SU-DHL-6 (cell line): ENCODE measurements around the gene TBRG4.

Experiments used
- H2AFZ ChIP-seq: fragments of 200-600 bp; sonication (generic); 2 replicates; pipeline ENCODE4 v1.6.1; 2014; ENCODE audit warnings: low read depth, mild to moderate bottlenecking, moderate library complexity, mixed read lengths, antibody characterized with exemption, low read length; ENCODE audit not compliant: severe bottlenecking
- H3F3A ChIP-seq: fragments of 200-600 bp; shearing (Covaris generic); 2 replicates; pipeline ENCODE4 v1.6.0; 2016; ENCODE audit warnings: antibody characterized with exemption, mild to moderate bottlenecking; ENCODE audit not compliant: insufficient read depth
- H3K27ac ChIP-seq: fragments of 200-600 bp; sonication (generic); 2 replicates; pipeline ENCODE4 v1.5.1; 2016; ENCODE audit warnings: low read depth, mild to moderate bottlenecking, low read length, moderate library complexity, mixed read lengths
- H3K27me3 ChIP-seq: fragments of 200-600 bp; sonication (generic), shearing (Covaris generic); 2 replicates; pipeline ENCODE4 v1.6.0; 2014; ENCODE audit warnings: mild to moderate bottlenecking, low read length
- H3K36me3 ChIP-seq: fragments of 200-600 bp; sonication (generic); 2 replicates; pipeline ENCODE4 v1.6.1; 2014; ENCODE audit warnings: mild to moderate bottlenecking, low read length, mixed read lengths
- H3K4me2 ChIP-seq: fragments of 300-600, 200-600 bp; shearing (Covaris generic), sonication (generic); 2 replicates; pipeline ENCODE4 v1.6.0; 2014; ENCODE audit warnings: low read length, low read depth, mild to moderate bottlenecking; ENCODE audit not compliant: poor library complexity, severe bottlenecking
- H3K4me3 ChIP-seq: fragments of 200-600 bp; sonication (generic); 2 replicates; pipeline ENCODE4 v1.5.1; 2014; ENCODE audit warnings: antibody characterized with exemption, low read length, mild to moderate bottlenecking, mixed read lengths; ENCODE audit not compliant: insufficient read depth, poor library complexity, severe bottlenecking
- H3K79me2 ChIP-seq: fragments of 200-600 bp; sonication (generic); 2 replicates; pipeline ENCODE4 v1.6.1; 2014; ENCODE audit warnings: mild to moderate bottlenecking, low read length, moderate library complexity; ENCODE audit not compliant: insufficient read depth
- H3K9ac ChIP-seq: fragments of 200-600 bp; sonication (generic); 2 replicates; pipeline ENCODE4 v1.7.0; 2014; ENCODE audit warnings: mild to moderate bottlenecking, low read length
- H3K9me2 ChIP-seq: fragments of 200-600 bp; sonication (generic); replicated peaks from 2 replicates; pipeline ENCODE4 v1.6.1; 2014; ENCODE audit warnings: low read length; ENCODE audit not compliant: insufficient read depth
- H3K9me3 ChIP-seq: fragments of 200-600 bp; sonication (generic); 2 replicates; pipeline ENCODE4 v1.6.1; 2014; ENCODE audit warnings: low read length, mixed read lengths; ENCODE audit not compliant: insufficient read depth
- H4K20me1 ChIP-seq: fragments of 200-600 bp; sonication (generic); 2 replicates; pipeline ENCODE4 v1.6.1; 2014; ENCODE audit warnings: low read depth, mild to moderate bottlenecking, antibody characterized with exemption, low read length, moderate library complexity, mixed read lengths
- CTCF ChIP-seq: fragments of 200-600 bp; sonication (generic); IDR thresholded peaks from one replicate; pipeline ENCODE4 v1.5.1; 2017; ENCODE audit warnings: antibody characterized with exemption, mild to moderate bottlenecking, low read length, moderate library complexity; ENCODE audit not compliant: insufficient read depth, poor library complexity, severe bottlenecking
- EZH2phosphoT487 ChIP-seq: fragments of 200-600 bp; sonication (generic), shearing (Covaris generic); conservative IDR thresholded peaks from 2 replicates; pipeline ENCODE4 v1.6.1; 2018; ENCODE audit warnings: mild to moderate bottlenecking, antibody characterized with exemption, low read length, moderate library complexity, mixed read lengths

The TBRG4 gene

DNA sequence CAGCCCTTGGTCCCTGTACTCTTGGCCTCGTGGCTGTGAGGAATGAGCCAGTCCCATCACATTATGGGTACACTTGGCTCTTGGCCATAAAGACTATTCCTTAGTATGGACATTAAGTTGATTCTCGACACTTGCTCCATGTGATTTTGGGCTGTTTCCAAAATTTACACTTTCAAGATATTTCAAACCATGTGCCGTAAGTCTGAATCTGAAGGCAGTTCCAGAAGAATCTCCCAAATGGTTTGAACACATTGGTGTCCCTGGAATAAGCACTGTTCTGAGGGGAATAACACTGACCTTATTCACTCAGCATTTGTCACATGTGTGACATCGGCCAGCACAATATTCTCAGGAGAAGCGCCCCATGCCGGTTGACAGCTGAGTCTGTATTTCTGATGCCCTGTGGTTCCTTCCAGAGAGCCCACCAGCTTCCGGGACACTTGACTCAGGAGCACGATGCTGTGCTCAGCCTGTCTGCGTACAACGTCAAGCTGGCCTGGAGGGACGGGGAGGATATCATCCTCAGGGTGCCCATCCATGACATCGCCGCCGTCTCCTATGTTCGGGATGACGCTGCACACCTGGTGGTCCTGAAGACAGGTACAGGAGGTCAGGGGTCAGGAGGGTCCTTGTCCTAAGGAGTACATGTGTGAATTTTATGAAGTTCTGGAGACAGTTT is 47.3 kb downstream of the TBRG4 start:
- Histone ChIP-seq H3K9me2 (no peaks in the 10 kb centered on the region), H3K4me3 (no peak overlapping the region), H2AFZ (no peak overlapping the region), H3K36me3 (peaks cover 19% of the 10 kb centered on the region; the same call in 1 of the 2 replicates), H3K9me3 (no peaks in the 10 kb centered on the region), H3K27ac (no peak overlapping the region), H3K79me2 (peaks cover 67% of the 10 kb centered on the region), H3K9ac (no peak overlapping the region), H3F3A (peaks cover 9% of the 10 kb centered on the region; the same call in 1 of the 2 replicates), H3K27me3 (no peaks in the 10 kb centered on the region), H3K4me2 (no peak overlapping the region), H4K20me1 (peaks cover 16% of the 10 kb centered on the region)
- TF ChIP-seq CTCF, result no peak
- TF ChIP-seq EZH2phosphoT487, result no peak

DNA sequence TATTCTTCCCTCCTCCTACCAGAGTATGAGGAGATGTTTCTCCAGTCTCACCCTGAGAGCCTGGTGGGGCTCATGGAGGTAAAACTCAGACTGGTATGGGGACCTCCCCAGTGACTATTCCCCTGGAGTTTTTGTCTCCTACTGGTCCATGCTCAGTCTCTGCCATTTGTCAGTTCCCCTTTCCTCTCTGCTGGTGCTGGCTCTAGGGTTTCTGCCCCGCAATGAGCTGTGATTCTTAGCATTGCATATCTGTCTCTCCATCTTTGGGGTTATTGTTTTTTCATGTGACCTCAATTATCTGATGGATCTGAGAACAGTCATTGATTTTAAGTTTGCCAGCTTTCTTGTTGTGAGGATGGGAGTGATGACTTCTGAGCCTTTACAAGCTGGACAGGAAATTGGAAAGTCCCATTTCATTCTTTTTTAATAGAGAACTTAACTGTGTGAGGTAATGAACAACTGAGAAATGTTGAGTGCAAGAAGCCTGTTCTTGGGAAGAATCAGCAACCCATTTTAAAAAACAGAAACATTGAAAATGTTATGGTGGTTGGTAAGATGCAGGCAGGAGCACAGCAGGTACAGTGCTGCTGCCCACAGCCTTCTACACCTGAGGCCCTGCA is 49.6 kb downstream of the TBRG4 start:
- no peak overlapping the region for H3K4me2 ChIP-seq
- H3K36me3 ChIP-seq, result peaks cover 19% of the 10 kb centered on the region; the same call in 1 of the 2 replicates
- H3K9ac ChIP-seq, result no peak overlapping the region
- no peaks in the 10 kb centered on the region for H3K9me3 ChIP-seq
- no peak for TF ChIP-seq CTCF
- TF ChIP-seq EZH2phosphoT487, result no peak
- no peak overlapping the region for H3K27ac ChIP-seq
- no peaks in the 10 kb centered on the region for H3K27me3 ChIP-seq
- H3F3A ChIP-seq, result peaks cover 9% of the 10 kb centered on the region; the same call in 1 of the 2 replicates
- H2AFZ ChIP-seq, result no peak overlapping the region
- H3K4me3 ChIP-seq, result no peak overlapping the region
- peaks cover 89% of the 10 kb centered on the region for H3K79me2 ChIP-seq
- peaks cover 20% of the 10 kb centered on the region for H4K20me1 ChIP-seq
- H3K9me2 ChIP-seq, result no peaks in the 10 kb centered on the region

GRCh38 chr7:45061352-45061751 is 50.1 kb downstream of the TBRG4 start:
- Histone ChIP-seq H3K4me2 (no peak overlapping the region), H3K36me3 (peaks cover 24% of the 10 kb centered on the region; the same call in 1 of the 2 replicates), H3K79me2 (peaks cover 91% of the 10 kb centered on the region), H3K9ac (no peak overlapping the region), H2AFZ (no peak overlapping the region), H3K9me2 (no peaks in the 10 kb centered on the region), H3K27ac (no peak overlapping the region), H3K9me3 (no peaks in the 10 kb centered on the region), H3F3A (peaks cover 9% of the 10 kb centered on the region; the same call in 1 of the 2 replicates), H3K4me3 (no peak overlapping the region), H3K27me3 (no peaks in the 10 kb centered on the region), H4K20me1 (peaks cover 26% of the 10 kb centered on the region)
- TF ChIP-seq EZH2phosphoT487, result no peak
- TF ChIP-seq CTCF, result no peak
